ES-I3 (cell line): Measurements from ENCODE around the gene DSG4.
"Not testable (repeated sequence)": the region's sequence is repeated elsewhere in the genome, so short reads cannot be mapped to it uniquely, and the experiment has no call there.

Experiments
- H3K36me3 ChIP-seq: 2 replicates; pipeline ENCODE4 v1.6.1; 2013; ENCODE audit warnings: mild to moderate bottlenecking, low read length, control low read depth, moderate library complexity; ENCODE audit not compliant: insufficient read depth
- H3K4me1 ChIP-seq: 2 replicates; pipeline ENCODE4 v1.6.1; 2013; ENCODE audit warnings: mild to moderate bottlenecking, control low read depth, low read length; ENCODE audit not compliant: insufficient read depth
- H3K9ac ChIP-seq: 2 replicates; pipeline ENCODE4 v1.6.1; 2013; ENCODE audit warnings: low read depth, mild to moderate bottlenecking, low read length, moderate library complexity
- H3K9me3 ChIP-seq: 2 replicates; pipeline ENCODE4 v1.6.1; 2013; ENCODE audit warnings: mild to moderate bottlenecking, low read length, moderate library complexity; ENCODE audit not compliant: control insufficient read depth, insufficient read depth

The DSG4 gene, protein sequence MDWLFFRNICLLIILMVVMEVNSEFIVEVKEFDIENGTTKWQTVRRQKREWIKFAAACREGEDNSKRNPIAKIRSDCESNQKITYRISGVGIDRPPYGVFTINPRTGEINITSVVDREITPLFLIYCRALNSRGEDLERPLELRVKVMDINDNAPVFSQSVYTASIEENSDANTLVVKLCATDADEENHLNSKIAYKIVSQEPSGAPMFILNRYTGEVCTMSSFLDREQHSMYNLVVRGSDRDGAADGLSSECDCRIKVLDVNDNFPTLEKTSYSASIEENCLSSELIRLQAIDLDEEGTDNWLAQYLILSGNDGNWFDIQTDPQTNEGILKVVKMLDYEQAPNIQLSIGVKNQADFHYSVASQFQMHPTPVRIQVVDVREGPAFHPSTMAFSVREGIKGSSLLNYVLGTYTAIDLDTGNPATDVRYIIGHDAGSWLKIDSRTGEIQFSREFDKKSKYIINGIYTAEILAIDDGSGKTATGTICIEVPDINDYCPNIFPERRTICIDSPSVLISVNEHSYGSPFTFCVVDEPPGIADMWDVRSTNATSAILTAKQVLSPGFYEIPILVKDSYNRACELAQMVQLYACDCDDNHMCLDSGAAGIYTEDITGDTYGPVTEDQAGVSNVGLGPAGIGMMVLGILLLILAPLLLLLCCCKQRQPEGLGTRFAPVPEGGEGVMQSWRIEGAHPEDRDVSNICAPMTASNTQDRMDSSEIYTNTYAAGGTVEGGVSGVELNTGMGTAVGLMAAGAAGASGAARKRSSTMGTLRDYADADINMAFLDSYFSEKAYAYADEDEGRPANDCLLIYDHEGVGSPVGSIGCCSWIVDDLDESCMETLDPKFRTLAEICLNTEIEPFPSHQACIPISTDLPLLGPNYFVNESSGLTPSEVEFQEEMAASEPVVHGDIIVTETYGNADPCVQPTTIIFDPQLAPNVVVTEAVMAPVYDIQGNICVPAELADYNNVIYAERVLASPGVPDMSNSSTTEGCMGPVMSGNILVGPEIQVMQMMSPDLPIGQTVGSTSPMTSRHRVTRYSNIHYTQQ

DNA sequence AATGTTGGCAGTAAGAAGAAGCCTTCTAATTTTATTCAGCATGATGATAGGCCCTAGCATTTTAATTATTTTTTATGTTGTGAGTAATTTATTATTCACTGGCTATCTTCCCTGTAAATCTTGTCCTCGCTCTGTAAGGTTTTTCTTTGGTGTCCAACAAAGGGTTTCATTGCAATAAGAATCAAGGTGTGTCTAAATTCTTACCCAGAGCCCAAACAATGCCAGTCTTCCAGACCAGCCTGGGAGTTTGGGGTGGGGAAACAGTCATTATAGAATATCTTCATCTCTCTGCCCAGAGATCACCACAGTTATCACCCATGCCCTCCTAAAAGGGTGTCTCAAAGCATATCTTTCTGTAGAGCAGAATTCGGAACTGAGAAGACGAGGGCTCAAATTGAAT is at the start of gene DSG4:
DSG4 (plus strand) TSS at position 301 of the 400 bp plus-strand sequence. CDS start 135 bp downstream, outside the sequence.
- H3K36me3 ChIP-seq: no peaks in the 10 kb centered on the region
- H3K9me3 ChIP-seq: no peaks in the 10 kb centered on the region
- H3K4me1 ChIP-seq: no peaks in the 10 kb centered on the region
- no peak within 1 kb of the TSS for H3K9ac ChIP-seq

DNA sequence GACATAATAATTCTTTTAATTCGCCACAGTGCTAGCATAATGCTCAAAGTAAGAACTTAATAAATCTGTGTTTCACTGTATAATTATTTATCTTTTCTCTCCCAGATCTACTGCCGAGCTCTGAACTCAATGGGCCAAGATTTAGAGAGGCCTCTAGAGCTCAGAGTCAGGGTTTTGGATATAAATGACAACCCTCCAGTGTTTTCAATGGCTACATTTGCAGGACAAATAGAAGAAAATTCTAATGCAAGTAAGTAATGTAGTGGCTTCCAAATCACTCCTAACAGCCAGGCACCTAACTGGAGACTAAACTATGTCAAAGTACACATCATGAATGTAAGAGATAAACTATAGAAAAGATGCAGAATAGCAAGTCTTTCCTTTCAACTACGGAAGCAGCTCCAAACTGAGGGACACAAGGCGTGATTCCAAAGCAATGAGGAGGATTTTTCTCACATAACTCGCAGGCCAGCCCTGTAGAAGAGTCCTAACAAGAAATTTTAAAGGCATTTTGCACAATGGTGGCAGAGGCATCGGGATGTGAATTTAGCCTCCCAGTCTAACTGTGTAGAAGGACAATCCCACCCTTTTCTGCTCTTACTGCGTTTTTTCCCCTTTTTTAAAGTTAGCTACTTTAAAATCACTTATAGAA is 46.7 kb upstream of the DSG4 start:
- no peak overlapping the region for H3K9ac ChIP-seq
- no peaks in the 10 kb centered on the region for H3K36me3 ChIP-seq
- H3K9me3 ChIP-seq: no peaks in the 10 kb centered on the region
- peaks cover 14% of the 10 kb centered on the region for H3K4me1 ChIP-seq

DNA sequence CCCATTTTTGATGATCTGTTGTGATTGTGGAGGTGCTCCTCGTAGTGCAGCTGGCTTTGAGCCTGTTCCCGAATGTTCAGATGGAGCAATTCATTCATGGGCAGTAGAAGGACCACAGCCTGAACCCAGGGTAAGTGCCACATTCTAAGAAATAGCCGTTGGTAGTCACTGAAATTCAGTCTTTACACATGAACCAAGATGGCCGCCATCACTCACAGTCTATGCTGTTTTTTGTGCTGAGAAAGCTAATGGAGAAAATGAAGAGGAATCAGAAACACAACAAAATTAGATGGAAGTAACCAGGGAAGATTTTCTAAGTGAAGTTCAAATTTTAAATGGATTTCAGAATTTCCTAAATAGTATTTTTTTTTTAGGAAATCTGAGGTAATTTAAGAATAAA is 33.1 kb upstream of the DSG4 start:
- Histone ChIP-seq H3K36me3 (no peaks in the 10 kb centered on the region), H3K9ac (no peak overlapping the region), H3K4me1 (no peaks in the 10 kb centered on the region), H3K9me3 (no peaks in the 10 kb centered on the region)

DNA sequence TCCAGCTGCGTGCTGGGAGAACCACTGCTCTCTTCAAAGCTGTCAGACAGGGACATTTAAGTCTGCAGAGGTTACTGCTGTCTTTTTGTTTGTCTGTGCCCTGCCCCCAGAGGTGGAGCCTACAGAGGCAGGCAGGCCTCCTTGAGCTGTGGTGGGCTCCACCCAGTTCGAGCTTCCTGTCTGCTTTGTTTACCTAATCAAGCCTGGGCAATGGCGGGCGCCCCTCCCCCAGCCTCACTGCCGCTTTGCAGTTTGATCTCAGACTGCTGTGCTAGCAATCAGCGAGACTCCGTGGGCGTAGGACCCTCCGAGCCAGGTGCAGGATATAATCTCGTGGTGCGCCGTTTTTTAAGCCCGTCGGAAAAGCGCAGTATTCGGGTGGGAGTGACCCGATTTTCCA is 23.2 kb upstream of the DSG4 start:
- not testable (repeated sequence) for H3K36me3 ChIP-seq, H3K4me1 ChIP-seq, H3K9me3 ChIP-seq, H3K9ac ChIP-seq

DNA sequence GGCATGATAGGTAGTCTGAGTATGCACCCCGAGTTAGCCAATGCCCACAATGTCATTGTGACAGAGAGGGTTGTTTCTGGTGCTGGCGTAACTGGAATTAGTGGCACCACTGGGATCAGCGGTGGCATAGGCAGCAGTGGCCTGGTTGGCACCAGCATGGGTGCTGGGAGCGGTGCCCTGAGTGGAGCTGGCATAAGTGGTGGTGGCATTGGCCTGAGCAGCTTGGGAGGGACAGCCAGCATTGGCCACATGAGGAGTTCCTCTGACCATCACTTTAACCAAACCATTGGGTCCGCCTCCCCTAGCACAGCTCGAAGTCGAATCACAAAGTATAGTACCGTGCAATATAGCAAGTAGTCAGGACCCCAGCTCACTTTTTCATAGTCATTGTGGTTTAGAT is 21.6 kb upstream of the DSG4 start:
- no peaks in the 10 kb centered on the region; the same call in 1 of the 2 replicates for H3K9me3 ChIP-seq
- no peaks in the 10 kb centered on the region for H3K36me3 ChIP-seq
- H3K9ac ChIP-seq: no peak overlapping the region
- no peaks in the 10 kb centered on the region for H3K4me1 ChIP-seq

- H3K9ac ChIP-seq: no peak overlapping the region
- no peaks in the 10 kb centered on the region; the same call in 1 of the 2 replicates for H3K9me3 ChIP-seq
- no peaks in the 10 kb centered on the region for H3K4me1 ChIP-seq
- no peaks in the 10 kb centered on the region for H3K36me3 ChIP-seq
Observed at GRCh38 chr18:31356025-31356424, 20.6 kb upstream of the DSG4 start.

GRCh38 chr18:31364190-31364589 is 12.4 kb upstream of the DSG4 start:
- Histone ChIP-seq H3K9me3 (0 out of 2 replicates have a peak, but pooled peaks cover 6% of the 10 kb centered on the region), H3K4me1 (no peaks in the 10 kb centered on the region), H3K9ac (no peak overlapping the region), H3K36me3 (no peaks in the 10 kb centered on the region)

DNA sequence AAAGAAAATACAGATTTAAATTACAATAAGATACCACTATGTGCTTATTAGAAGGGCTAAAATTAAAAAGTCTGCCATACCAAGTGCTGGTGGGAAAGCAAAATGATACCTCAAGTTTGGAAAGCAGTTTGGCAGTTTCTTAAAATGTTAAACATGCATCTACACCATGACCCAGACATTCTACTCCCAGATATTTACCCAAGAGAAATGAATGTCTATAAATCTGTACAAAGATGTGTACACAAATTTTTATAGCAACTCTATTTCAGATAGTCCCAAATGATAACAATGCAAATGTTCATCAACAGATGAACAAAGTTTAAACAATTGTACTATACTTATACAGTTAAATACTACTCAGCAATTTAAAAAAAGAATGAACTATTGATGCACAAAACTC is 7.1 kb upstream of the DSG4 start:
- Histone ChIP-seq H3K4me1 (no peaks in the 10 kb centered on the region), H3K36me3 (no peaks in the 10 kb centered on the region), H3K9ac (no peak overlapping the region), H3K9me3 (no peaks in the 10 kb centered on the region)

GRCh38 chr18:31371989-31372388 is 4.6 kb upstream of the DSG4 start:
- Histone ChIP-seq H3K9ac (no peak overlapping the region), H3K9me3 (no peaks in the 10 kb centered on the region), H3K36me3 (no peaks in the 10 kb centered on the region), H3K4me1 (no peaks in the 10 kb centered on the region)

DNA sequence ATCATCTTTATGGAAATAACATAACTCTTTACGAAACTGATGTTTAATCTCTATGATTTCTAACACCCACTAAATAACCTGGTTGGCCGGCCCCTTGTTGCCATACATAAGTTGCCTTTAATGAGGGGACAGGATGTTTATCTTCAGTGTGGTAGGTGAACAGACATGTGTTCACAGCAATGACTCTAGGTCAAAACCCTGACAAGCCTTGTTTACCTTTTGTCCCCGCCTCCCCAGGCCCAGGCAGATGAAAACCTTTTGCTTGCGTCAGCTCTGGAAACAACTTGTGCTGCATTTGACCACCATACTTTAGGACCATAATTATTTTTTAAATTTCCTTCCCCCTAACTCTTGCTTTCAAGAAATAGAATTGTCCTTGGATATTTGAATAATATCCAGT is 2.9 kb upstream of the DSG4 start:
- H3K4me1 ChIP-seq: no peaks in the 10 kb centered on the region
- no peaks in the 10 kb centered on the region for H3K9me3 ChIP-seq
- H3K9ac ChIP-seq: no peak overlapping the region
- no peaks in the 10 kb centered on the region for H3K36me3 ChIP-seq

DNA sequence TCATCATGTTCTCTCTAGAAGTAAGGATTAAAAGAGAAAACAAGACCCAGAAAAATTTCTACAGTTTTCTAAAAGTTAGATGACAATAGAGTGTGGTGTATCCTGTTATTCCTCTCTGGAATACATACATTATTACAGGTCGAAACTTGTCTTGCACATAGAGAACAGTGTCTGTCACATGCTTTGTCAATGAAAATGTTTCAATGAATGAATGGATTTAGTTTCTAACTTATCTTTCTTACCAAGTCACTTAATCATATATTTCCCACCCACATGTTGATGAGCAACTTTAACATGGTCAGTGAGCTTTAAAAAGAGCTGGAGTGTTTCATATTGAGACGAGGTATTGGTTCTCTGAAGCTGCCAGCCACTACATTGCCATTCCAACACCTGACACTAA is 4.3 kb downstream of the DSG4 start:
- Histone ChIP-seq H3K4me1 (no peaks in the 10 kb centered on the region), H3K36me3 (no peaks in the 10 kb centered on the region), H3K9ac (no peak overlapping the region), H3K9me3 (no peaks in the 10 kb centered on the region)

GRCh38 chr18:31382107-31382506 is 5.5 kb downstream of the DSG4 start:
- no peaks in the 10 kb centered on the region for H3K36me3 ChIP-seq
- H3K4me1 ChIP-seq: no peaks in the 10 kb centered on the region
- no peaks in the 10 kb centered on the region for H3K9me3 ChIP-seq
- no peak overlapping the region for H3K9ac ChIP-seq

DNA sequence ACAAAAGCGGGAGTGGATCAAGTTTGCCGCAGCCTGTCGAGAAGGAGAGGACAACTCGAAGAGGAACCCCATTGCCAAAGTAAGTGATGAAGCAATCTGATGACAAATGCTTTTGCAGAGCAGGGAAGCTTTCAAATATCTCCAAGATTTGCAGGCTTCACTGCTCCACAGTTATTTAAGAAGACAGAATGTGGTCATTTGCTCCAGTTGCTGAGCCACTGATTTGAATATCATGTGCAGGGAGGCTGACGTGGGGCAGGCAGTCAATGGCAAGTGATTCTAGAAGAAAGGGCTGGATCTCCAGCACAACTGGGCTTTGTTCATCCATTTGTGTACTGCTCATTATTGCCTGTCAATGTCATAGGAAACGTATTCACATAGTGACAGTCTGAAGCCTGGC is 10.2 kb downstream of the DSG4 start:
- Histone ChIP-seq H3K9ac (no peak overlapping the region), H3K4me1 (no peaks in the 10 kb centered on the region), H3K9me3 (no peaks in the 10 kb centered on the region), H3K36me3 (no peaks in the 10 kb centered on the region)

- no peaks in the 10 kb centered on the region for H3K36me3 ChIP-seq
- H3K9ac ChIP-seq: no peak overlapping the region
- H3K4me1 ChIP-seq: 0 out of 2 replicates have a peak, but pooled peaks cover 3% of the 10 kb centered on the region
- no peaks in the 10 kb centered on the region for H3K9me3 ChIP-seq
Observed at GRCh38 chr18:31393286-31393685, 16.7 kb downstream of the DSG4 start.
